Thyroid gland (tissue), 4 donors: ENCODE results near the gene TOMM5. TPM values are rescaled to one million over a fixed set of nuclear protein-coding genes. Genes with fewer than 3 reads are reported as not detected.

Experiments used
- DNase-seq, 2 donors: peaks; one replicate each; pipeline ENCODE4 v3.0.0-alpha.2; 2019
- H3K27ac ChIP-seq, 3 donors: fragments of 200-600 bp; sonication (generic); 1 replicate in 2 of 3; 2 replicates in 1 of 3; pipeline ENCODE4 v1.5.1; 2016 to 2019; ENCODE audit warnings: mild to moderate bottlenecking in 1 of 3, moderate library complexity in 1 of 3
- H3K27me3 ChIP-seq: fragments of 200-600 bp; sonication (generic); one replicate; pipeline ENCODE4 v1.5.1; 2019
- H3K36me3 ChIP-seq, 2 donors: fragments of 200-600 bp; sonication (generic); one replicate each; pipeline ENCODE4 v1.5.1; 2016 to 2019
- H3K4me1 ChIP-seq, 2 donors: fragments of 200-600 bp; sonication (generic); one replicate each; pipeline ENCODE4 v1.5.1; 2017 to 2019
- H3K4me3 ChIP-seq, 3 donors: fragments of 200-600 bp; sonication (generic); replicated peaks in 1 of 3; 1 replicate in 2 of 3; 2 replicates in 1 of 3; pipeline ENCODE4 v1.5.1; 2016; ENCODE audit warnings: mild to moderate bottlenecking in 1 of 3
- H3K9me3 ChIP-seq: fragments of 200-600 bp; sonication (generic); one replicate; pipeline ENCODE4 v1.5.1; 2017
- POLR2A ChIP-seq, 2 donors: fragments of 450-650 bp; IDR thresholded peaks; one replicate each; pipeline ENCODE4 v1.6.1; 2017; ENCODE audit warnings: antibody characterized with exemption in 2 of 2, mild to moderate bottlenecking in 2 of 2, moderate library complexity in 1 of 2
- whole genome bisulfite sequencing, 2 donors: methylation state at CpG; one replicate each; pipeline ENCODE4 v1.1.5; 2017; 5-methylcytosine and 5-hydroxymethylcytosine counted together
- intact Hi-C: fragments of 100-400 bp; cut with DNase I; formaldehyde crosslinking; loops from one replicate; pipeline ENCODE4 v1.15.1; 2023
- total RNA-seq, 4 donors: library from RNA; depleted of rRNA; stranded (reverse); fragments of >200 nt; gene quantifications; one replicate each; pipeline ENCODE4 v1.2.3, GENCODE V29; 2016
- TF ChIP-seq, protein P1 (sequence below), 6 experiments: fragments of 200-600 bp in 3 of 6; fragments of 450-650 bp in 3 of 6; sonication (generic) in 3 of 6; IDR thresholded peaks; one replicate each; pipeline ENCODE4 v1.5.1; 2016 to 2019; ENCODE audit warnings: antibody characterized with exemption in 6 of 6, mild to moderate bottlenecking in 2 of 6, inconsistent platforms in 1 of 6, moderate library complexity in 1 of 6

Gene TOMM5
- total RNA-seq, 4 donors from 2014 or later = 56.7 to 110 (median 85.0) TPM

DNA sequence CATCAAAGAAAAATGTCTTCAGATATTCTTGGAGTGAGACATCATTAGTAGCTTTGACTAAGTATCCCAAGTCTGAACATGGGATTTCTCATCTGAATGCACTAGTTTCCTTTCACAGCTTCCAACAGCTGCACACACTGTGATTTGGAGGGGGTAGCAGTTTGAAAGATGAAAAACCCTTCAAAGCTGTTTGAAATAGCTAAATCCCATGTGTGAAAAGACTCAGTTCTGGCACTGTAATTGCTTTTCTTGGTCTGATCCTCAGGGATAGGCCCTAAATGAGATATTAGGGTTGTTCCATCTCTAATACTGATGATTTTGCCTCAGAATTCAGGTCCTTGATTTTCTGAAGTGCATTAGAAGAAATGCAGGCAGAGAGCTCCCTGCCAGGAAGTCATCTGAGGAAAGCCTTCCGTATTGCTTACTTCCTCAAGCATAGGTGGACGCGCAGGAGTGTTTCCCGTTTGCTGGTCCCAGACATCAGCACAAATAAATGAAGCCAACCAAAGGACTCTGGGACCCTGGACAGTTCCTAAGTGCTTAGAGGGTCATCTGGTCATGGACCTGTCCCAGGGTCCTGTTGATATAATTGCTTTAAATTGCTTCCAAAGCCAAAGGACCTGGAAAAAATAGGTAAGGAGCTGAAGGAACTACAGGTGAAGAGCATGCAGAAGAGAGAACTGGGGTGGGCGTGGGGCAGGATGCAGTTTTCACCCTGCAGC lies 32.8 kb upstream of the TOMM5 start:
- Histone ChIP-seq H3K27me3 (no peaks in the 10 kb centered on the region), H3K4me3 (no peak overlapping the region), H3K27ac (no peak overlapping the region), H3K4me1 (no peaks in the 10 kb centered on the region), H3K9me3 (no peaks in the 10 kb centered on the region), H3K36me3 (no peaks in the 10 kb centered on the region)
- no peak for DNase-seq
- intact Hi-C loops = no loop called here
- 80 to 81% methylated on average over 5 of the region's 5 CpGs for WGBS, 2 donors
- TF ChIP-seq, protein P1, sequence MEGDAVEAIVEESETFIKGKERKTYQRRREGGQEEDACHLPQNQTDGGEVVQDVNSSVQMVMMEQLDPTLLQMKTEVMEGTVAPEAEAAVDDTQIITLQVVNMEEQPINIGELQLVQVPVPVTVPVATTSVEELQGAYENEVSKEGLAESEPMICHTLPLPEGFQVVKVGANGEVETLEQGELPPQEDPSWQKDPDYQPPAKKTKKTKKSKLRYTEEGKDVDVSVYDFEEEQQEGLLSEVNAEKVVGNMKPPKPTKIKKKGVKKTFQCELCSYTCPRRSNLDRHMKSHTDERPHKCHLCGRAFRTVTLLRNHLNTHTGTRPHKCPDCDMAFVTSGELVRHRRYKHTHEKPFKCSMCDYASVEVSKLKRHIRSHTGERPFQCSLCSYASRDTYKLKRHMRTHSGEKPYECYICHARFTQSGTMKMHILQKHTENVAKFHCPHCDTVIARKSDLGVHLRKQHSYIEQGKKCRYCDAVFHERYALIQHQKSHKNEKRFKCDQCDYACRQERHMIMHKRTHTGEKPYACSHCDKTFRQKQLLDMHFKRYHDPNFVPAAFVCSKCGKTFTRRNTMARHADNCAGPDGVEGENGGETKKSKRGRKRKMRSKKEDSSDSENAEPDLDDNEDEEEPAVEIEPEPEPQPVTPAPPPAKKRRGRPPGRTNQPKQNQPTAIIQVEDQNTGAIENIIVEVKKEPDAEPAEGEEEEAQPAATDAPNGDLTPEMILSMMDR (IDR thresholded peaks at IDR 0.05) = no peak
- no peak for TF ChIP-seq POLR2A (IDR thresholded peaks at IDR 0.05)

DNA sequence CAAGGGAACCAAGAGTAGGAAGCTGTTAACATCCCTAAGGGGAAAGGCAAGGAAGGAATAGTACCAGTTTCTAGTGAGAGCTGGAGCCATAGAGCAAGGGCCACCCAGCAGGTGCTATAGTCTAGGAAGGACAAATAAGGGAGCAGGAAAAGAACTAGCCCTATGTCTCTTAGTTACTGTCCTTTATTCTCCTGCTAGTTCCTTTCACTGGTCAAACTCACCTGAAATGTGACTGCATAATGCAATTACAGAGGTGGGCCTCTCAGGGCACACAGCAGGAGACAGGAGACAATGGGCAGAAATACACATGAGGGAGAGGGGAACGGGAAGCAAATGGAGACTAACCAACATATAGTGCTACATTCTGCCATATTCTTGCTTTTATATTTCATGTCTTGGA lies 31.7 kb upstream of the TOMM5 start:
- 48 to 83% methylated on average over 1 of the region's 1 CpG for WGBS, 2 donors
- no peak for TF ChIP-seq POLR2A (IDR thresholded peaks at IDR 0.05)
- TF ChIP-seq, protein P1 (IDR thresholded peaks at IDR 0.05) = no peak
- no peak for DNase-seq

DNA sequence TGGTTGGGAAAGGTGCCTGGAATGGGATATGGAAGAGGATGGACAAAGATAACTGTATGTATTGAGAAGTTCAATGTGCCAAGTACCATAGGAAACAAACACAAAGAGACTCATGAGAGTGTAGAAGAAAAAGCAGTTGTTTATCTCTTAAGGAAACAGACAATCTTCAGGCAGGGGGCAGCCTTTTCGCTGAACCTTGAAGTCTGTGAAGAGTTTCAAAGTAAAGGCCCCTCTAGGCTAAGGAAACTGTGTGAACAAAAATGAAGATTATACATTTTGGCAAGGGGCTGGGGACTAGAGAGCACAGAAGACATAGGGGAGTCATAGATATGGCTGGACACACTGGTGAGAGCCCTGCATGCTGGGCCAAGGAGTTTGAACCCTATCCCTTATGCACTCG lies 30.9 kb upstream of the TOMM5 start:
- H3K36me3 ChIP-seq = no peaks in the 10 kb centered on the region
- TF ChIP-seq, protein P1 (IDR thresholded peaks at IDR 0.05) = no peak
- TF ChIP-seq POLR2A (IDR thresholded peaks at IDR 0.05) = no peak
- WGBS, 2 donors = 79 to 88% methylated on average over 2 of the region's 2 CpGs
- no peak for DNase-seq
- intact Hi-C loops = no loop called here
- no peaks in the 10 kb centered on the region for H3K9me3 ChIP-seq
- no peaks in the 10 kb centered on the region for H3K27me3 ChIP-seq
- no peak overlapping the region for H3K4me3 ChIP-seq
- H3K4me1 ChIP-seq = no peaks in the 10 kb centered on the region
- no peak overlapping the region for H3K27ac ChIP-seq

More for the DNA sequence above, 31.7 kb upstream of the TOMM5 start:
- intact Hi-C loops = no loop called here
- Histone ChIP-seq H3K9me3 (no peaks in the 10 kb centered on the region), H3K27me3 (no peaks in the 10 kb centered on the region), H3K4me3 (no peak overlapping the region), H3K27ac (no peak overlapping the region), H3K36me3 (no peaks in the 10 kb centered on the region), H3K4me1 (no peaks in the 10 kb centered on the region)

DNA sequence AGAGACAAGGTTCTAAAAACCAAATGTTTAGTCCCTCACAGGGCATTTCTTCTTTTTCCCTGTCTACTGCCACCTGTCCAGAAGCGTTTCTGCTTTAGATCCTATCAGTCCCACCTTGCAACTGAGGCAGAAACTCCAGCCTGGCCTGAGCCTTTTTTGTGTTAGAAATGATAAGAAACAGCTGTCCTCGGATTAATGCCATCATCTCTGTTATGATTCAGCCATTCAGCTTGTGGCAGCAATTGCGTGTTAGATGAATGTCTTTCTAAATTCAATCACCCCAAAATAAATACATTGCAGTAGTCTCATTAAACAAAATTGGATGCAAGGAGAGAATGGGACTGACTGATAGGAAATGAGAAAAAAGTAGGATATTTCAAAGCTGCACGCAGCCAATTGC lies 30.1 kb upstream of the TOMM5 start:
- TF ChIP-seq, protein P1 (IDR thresholded peaks at IDR 0.05) = no peak
- no peak for TF ChIP-seq POLR2A (IDR thresholded peaks at IDR 0.05)
- no peak for DNase-seq
- no peaks in the 10 kb centered on the region for H3K9me3 ChIP-seq
- no peak overlapping the region for H3K4me3 ChIP-seq
- 80 to 85% methylated on average over 4 of the region's 4 CpGs for WGBS, 2 donors
- H3K27me3 ChIP-seq = no peaks in the 10 kb centered on the region
- intact Hi-C loops = no loop called here
- H3K27ac ChIP-seq = no peak overlapping the region
- H3K36me3 ChIP-seq = no peaks in the 10 kb centered on the region
- H3K4me1 ChIP-seq = no peaks in the 10 kb centered on the region

DNA sequence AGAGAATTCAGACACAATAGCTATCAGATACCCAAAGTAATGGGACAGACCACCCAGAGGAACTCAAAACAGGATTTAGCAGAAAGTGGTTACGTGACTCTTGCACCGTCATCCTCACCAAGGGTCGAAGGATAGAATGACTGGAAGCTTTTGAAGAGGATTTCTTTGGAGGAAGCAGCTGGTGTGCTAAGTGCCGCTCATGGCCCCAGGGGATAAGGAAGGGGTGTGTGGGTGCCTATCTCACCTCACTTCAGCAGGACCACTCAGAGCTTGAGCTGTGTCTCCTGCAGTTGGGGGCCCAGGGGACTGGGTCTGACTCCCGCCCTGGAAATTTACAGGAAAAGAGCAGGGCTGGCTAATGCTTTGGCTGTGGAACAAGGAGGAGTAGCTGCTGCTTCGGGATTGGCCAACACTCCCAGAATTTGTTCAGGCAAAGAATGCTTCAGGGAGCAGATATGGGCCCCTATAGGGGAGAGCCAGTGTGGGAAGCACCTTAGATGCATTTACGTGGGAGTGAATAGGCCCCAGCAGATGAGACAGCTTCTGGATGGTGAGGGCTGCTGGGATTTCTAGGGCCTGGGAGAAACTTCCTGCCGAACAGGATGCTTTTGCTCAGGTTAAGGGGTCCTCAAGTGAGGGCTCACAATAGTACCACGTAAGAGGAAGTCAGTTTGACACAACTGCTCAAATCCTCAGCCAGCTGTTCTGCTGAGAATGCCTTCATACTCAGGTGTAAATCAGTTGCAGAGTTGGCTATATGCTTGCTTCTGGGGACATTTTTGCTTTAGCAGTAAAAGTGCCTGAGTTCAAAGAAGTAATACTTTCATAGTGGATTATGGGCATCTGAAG lies 29.1 kb upstream of the TOMM5 start:
- no peaks in the 10 kb centered on the region for H3K27me3 ChIP-seq
- no peak for DNase-seq
- H3K36me3 ChIP-seq = no peaks in the 10 kb centered on the region
- no peak for TF ChIP-seq POLR2A (IDR thresholded peaks at IDR 0.05)
- TF ChIP-seq, protein P1 (IDR thresholded peaks at IDR 0.05) = no peak
- no peaks in the 10 kb centered on the region for H3K9me3 ChIP-seq
- no peak overlapping the region for H3K4me3 ChIP-seq
- WGBS, 2 donors = 58 to 59% methylated on average over 9 of the region's 9 CpGs
- intact Hi-C loops = no loop called here
- no peaks in the 10 kb centered on the region for H3K4me1 ChIP-seq
- H3K27ac ChIP-seq = no peak overlapping the region
